ENCODE results near the gene PSMA4.

- TF ChIP-seq CTCF (conservative IDR thresholded peaks at IDR 0.05) = no peak
- no peak for TF ChIP-seq EZH2 (IDR thresholded peaks at IDR 0.05; ENCODE audit: low read depth)
Measured at GRCh38 chr15:78540141-78540870, at the start of gene PSMA4.

All from PC-9 (cell line).